A673 (cell line): ENCODE data around the gene ST13.

Experiments used
- CTCF ChIP-seq: fragments of 300-800, 200-600 bp; sonication (generic); conservative IDR thresholded peaks from 2 replicates; pipeline ENCODE4 v1.5.1; 2017; ENCODE audit warnings: low read depth, mild to moderate bottlenecking, antibody characterized with exemption, low read length, moderate library complexity, mixed read lengths
- EZH2 ChIP-seq: fragments of 200-600 bp; sonication (generic); IDR thresholded peaks from 2 replicates; pipeline ENCODE4 v1.6.1; 2017; ENCODE audit warnings: borderline replicate concordance, low read depth, mild to moderate bottlenecking, mixed read lengths, antibody characterized with exemption, low read length; ENCODE audit not compliant: poor library complexity, severe bottlenecking

- TF ChIP-seq EZH2 (no peak), CTCF (no peak)
These were observed 27.3 kb downstream of the ST13 start for GRCh38 chr22:40829131-40829530.
